KMS-11 (cell line): ENCODE results near the gene COBL.

Experiments used
- H2AFZ ChIP-seq: fragments of 200-600 bp; sonication (generic); 2 replicates; pipeline ENCODE4 v1.6.1; 2016; ENCODE audit warnings: antibody characterized with exemption, mixed run types, low read depth
- H3K27ac ChIP-seq: fragments of 200-600 bp; sonication (generic); 2 replicates; pipeline ENCODE4 v1.6.1; 2016; ENCODE audit warnings: mild to moderate bottlenecking, mixed run types
- H3K27me3 ChIP-seq: fragments of 200-600 bp; sonication (generic); 2 replicates; pipeline ENCODE4 v1.6.1; 2017; ENCODE audit warnings: mild to moderate bottlenecking, low read depth, mixed run types, moderate library complexity; ENCODE audit not compliant: insufficient read depth
- H3K36me3 ChIP-seq: fragments of 200-600 bp; sonication (generic); 2 replicates; pipeline ENCODE4 v1.6.1; 2017; ENCODE audit warnings: mild to moderate bottlenecking, mixed run types; ENCODE audit not compliant: insufficient read depth
- H3K4me1 ChIP-seq: fragments of 200-600 bp; sonication (generic); 2 replicates; pipeline ENCODE4 v1.6.1; 2016; ENCODE audit warnings: mild to moderate bottlenecking, low read depth, mixed run types; ENCODE audit not compliant: poor library complexity, severe bottlenecking
- H3K4me2 ChIP-seq: fragments of 200-600 bp; sonication (generic); 2 replicates; pipeline ENCODE4 v1.7.0; 2016; ENCODE audit warnings: mild to moderate bottlenecking, mixed run types
- H3K4me3 ChIP-seq: fragments of 200-600 bp; sonication (generic); IDR thresholded peaks from 2 replicates; pipeline ENCODE4 v1.6.1; 2017; ENCODE audit warnings: low read depth, low read length, mixed read lengths; ENCODE audit not compliant: insufficient read depth
- H3K79me2 ChIP-seq: fragments of 200-600 bp; sonication (generic); 2 replicates; pipeline ENCODE4 v1.6.1; 2016; ENCODE audit warnings: low read depth, mixed run types; ENCODE audit not compliant: insufficient read depth
- H3K9ac ChIP-seq: fragments of 200-600 bp; sonication (generic); 2 replicates; pipeline ENCODE4 v1.6.1; 2016; ENCODE audit warnings: mild to moderate bottlenecking, mixed run types
- H4K20me1 ChIP-seq: fragments of 200-600 bp; sonication (generic); 2 replicates; pipeline ENCODE4 v1.6.1; 2016; ENCODE audit warnings: mild to moderate bottlenecking, mixed run types; ENCODE audit not compliant: insufficient read depth
- CTCF ChIP-seq: fragments of 200-600 bp; sonication (generic); conservative IDR thresholded peaks from 2 replicates; pipeline ENCODE4 v1.6.1; 2017; ENCODE audit warnings: low read depth, mild to moderate bottlenecking, antibody characterized with exemption, low read length, moderate library complexity, mixed read lengths

Gene COBL

DNA sequence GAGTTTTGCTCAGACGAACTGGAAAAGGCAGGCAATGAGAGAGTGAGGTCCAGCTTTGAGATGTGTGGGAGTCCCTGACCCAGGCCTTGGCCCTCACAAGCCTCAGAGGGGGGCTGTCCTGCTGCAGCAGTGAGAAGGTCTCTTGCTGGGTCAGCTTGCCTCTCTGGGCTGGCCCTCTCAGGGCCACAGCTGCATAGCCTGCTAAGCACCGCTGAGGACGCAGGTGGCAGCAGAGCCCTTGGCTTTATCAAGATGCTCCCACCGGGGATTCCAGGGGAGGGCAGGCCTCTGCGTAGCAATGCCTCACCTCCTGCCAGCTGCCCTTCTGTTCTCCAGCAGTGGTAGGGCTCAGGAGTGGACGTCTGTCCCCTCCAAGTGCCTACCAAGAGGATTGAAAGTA is 128.7 kb downstream of the COBL start:
- no peak overlapping the region for H2AFZ ChIP-seq
- H4K20me1 ChIP-seq, result no peaks in the 10 kb centered on the region
- no peaks in the 10 kb centered on the region for H3K79me2 ChIP-seq
- H3K4me1 ChIP-seq, result no peaks in the 10 kb centered on the region
- H3K36me3 ChIP-seq, result no peaks in the 10 kb centered on the region
- no peak overlapping the region for H3K27ac ChIP-seq
- H3K4me3 ChIP-seq, result no peak overlapping the region
- no peak overlapping the region for H3K9ac ChIP-seq
- no peak overlapping the region for H3K4me2 ChIP-seq
- H3K27me3 ChIP-seq, result no peaks in the 10 kb centered on the region
- TF ChIP-seq CTCF, result no peak

- no peak overlapping the region for H2AFZ ChIP-seq
- H3K4me1 ChIP-seq, result no peaks in the 10 kb centered on the region
- H4K20me1 ChIP-seq, result no peaks in the 10 kb centered on the region
- H3K79me2 ChIP-seq, result no peaks in the 10 kb centered on the region
- no peak overlapping the region for H3K4me2 ChIP-seq
- no peak for TF ChIP-seq CTCF
- no peak overlapping the region for H3K9ac ChIP-seq
- H3K27me3 ChIP-seq, result no peaks in the 10 kb centered on the region
- no peaks in the 10 kb centered on the region for H3K36me3 ChIP-seq
- no peak overlapping the region for H3K4me3 ChIP-seq
- H3K27ac ChIP-seq, result no peak overlapping the region
Observed at GRCh38 chr7:51186531-51186930, 130.1 kb downstream of the COBL start.

DNA sequence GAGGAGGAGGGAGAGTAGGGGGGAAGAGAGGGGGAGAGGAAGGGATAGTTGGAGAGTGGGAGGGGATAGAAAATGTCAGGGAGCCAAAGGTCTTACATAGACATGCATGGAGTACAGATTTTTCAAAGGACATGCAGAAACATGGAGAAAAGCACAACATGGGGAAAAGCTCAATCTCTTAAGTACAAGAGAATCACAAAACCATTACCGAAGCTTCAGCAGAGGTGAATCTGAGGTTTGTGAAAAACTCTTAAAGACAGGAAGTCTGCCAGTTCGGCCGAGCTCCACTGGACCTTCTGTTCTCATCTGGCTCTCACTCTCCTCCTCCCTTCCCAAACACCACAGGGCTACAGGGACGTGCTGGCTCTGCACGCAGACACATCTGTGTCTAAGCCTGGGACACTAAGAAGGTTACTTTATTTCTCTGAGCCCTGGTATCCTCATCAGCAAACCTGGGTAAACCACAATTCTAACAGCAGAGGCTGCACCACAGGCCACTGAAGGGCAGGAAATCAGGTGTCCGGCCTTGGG is 133.9 kb downstream of the COBL start:
- H3K4me1 ChIP-seq, result no peaks in the 10 kb centered on the region
- H3K36me3 ChIP-seq, result no peaks in the 10 kb centered on the region
- H2AFZ ChIP-seq, result no peak overlapping the region
- no peaks in the 10 kb centered on the region for H4K20me1 ChIP-seq
- no peaks in the 10 kb centered on the region for H3K27me3 ChIP-seq
- no peak overlapping the region for H3K4me3 ChIP-seq
- no peaks in the 10 kb centered on the region for H3K79me2 ChIP-seq
- no peak for TF ChIP-seq CTCF
- no peak overlapping the region for H3K27ac ChIP-seq
- H3K4me2 ChIP-seq, result no peak overlapping the region
- H3K9ac ChIP-seq, result no peak overlapping the region

GRCh38 chr7:51180092-51180491 is 136.5 kb downstream of the COBL start:
- Histone ChIP-seq H3K4me3 (no peak overlapping the region), H4K20me1 (no peaks in the 10 kb centered on the region), H3K4me1 (no peaks in the 10 kb centered on the region), H3K36me3 (no peaks in the 10 kb centered on the region), H3K27ac (no peak overlapping the region), H3K27me3 (no peaks in the 10 kb centered on the region), H3K9ac (no peak overlapping the region), H3K4me2 (no peak overlapping the region), H2AFZ (no peak overlapping the region), H3K79me2 (no peaks in the 10 kb centered on the region)
- no peak for TF ChIP-seq CTCF
